RPMI8226 (cell line): ENCODE results near the gene CECR2.
"Not testable (repeated sequence)": the region's sequence is repeated elsewhere in the genome, so short reads cannot be mapped to it uniquely, and the experiment has no call there.

Source experiments
- DNase-seq: peaks from one replicate; pipeline ENCODE4 v3.0.0-alpha.2; 2015

CECR2 gene

GRCh38 chr22:17407643-17408042, 38.4 kb downstream of the CECR2 start:
- DNase-seq, result no peak

- no peak for DNase-seq
Measured at GRCh38 chr22:17410576-17410975, 41.3 kb downstream of the CECR2 start.

- DNase-seq, result no peak
Measured at GRCh38 chr22:17411213-17411612, 42.0 kb downstream of the CECR2 start.

GRCh38 chr22:17412232-17412631, 43.0 kb downstream of the CECR2 start:
- DNase-seq, result no peak

- DNase-seq, result no peak
Measured at GRCh38 chr22:17418890-17419324, 49.6 kb downstream of the CECR2 start.

GRCh38 chr22:17419348-17419747, 50.1 kb downstream of the CECR2 start:
- no peak for DNase-seq

- no peak for DNase-seq
Measured at GRCh38 chr22:17422736-17423343, 53.6 kb downstream of the CECR2 start.

GRCh38 chr22:17423616-17424015, 54.4 kb downstream of the CECR2 start:
- DNase-seq, result no peak

GRCh38 chr22:17427528-17427927, 58.3 kb downstream of the CECR2 start:
- DNase-seq, result not testable (repeated sequence)

GRCh38 chr22:17429516-17429915, 60.3 kb downstream of the CECR2 start:
- no peak for DNase-seq

- DNase-seq, result no peak
Measured at GRCh38 chr22:17430412-17430811, 61.2 kb downstream of the CECR2 start.

- DNase-seq, result no peak
Measured at GRCh38 chr22:17431179-17431578, 61.9 kb downstream of the CECR2 start.

GRCh38 chr22:17434856-17435255, 65.6 kb downstream of the CECR2 start:
- no peak for DNase-seq

- DNase-seq, result no peak
Measured at GRCh38 chr22:17435375-17435774, 66.1 kb downstream of the CECR2 start.

- no peak for DNase-seq
Measured at GRCh38 chr22:17436382-17436980, 67.2 kb downstream of the CECR2 start.

- no peak for DNase-seq
Measured at GRCh38 chr22:17436981-17437412, 67.7 kb downstream of the CECR2 start.

- DNase-seq, result no peak
Measured at GRCh38 chr22:17438026-17438425, 68.8 kb downstream of the CECR2 start.

- DNase-seq, result no peak
Measured at GRCh38 chr22:17441326-17441725, 72.1 kb downstream of the CECR2 start.

GRCh38 chr22:17443405-17444203, 74.3 kb downstream of the CECR2 start:
- DNase-seq, result no peak

- no peak for DNase-seq
Measured at GRCh38 chr22:17444204-17444504, 74.9 kb downstream of the CECR2 start.

- no peak for DNase-seq
Measured at GRCh38 chr22:17446698-17447097, 77.4 kb downstream of the CECR2 start.

GRCh38 chr22:17451316-17451715, 82.1 kb downstream of the CECR2 start:
- no peak for DNase-seq

GRCh38 chr22:17460895-17461294, 91.6 kb downstream of the CECR2 start:
- DNase-seq, result no peak

GRCh38 chr22:17470880-17471500, 101.7 kb downstream of the CECR2 start:
- no peak for DNase-seq
